HuH-7.5 (cell line): ENCODE results near the gene EXT2.

Experiments
- DNase-seq: peaks from one replicate; pipeline ENCODE4 v3.0.0; 2011; ENCODE audit warnings: low spot score

Gene EXT2

DNA sequence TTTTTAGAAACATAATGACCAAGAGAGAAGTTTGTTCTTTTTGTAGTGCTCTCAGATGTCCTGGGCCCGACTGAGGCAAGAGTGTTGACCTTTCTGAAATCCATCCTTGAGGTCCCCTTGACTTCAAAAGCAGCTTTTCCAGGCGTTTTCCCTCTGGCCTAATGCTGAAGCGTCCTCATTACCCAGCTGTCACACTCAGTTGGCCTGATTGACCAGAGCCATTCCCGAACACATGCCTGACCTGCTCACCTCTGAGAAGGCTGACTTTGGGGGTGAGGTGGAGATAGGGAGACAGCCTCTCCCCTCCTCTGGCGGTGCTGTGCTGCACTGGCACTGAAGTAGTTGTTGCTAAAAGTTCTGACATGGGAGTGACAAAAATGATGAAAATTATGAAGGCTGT lies 147.6 kb downstream of the EXT2 start:
- no peak for DNase-seq

DNA sequence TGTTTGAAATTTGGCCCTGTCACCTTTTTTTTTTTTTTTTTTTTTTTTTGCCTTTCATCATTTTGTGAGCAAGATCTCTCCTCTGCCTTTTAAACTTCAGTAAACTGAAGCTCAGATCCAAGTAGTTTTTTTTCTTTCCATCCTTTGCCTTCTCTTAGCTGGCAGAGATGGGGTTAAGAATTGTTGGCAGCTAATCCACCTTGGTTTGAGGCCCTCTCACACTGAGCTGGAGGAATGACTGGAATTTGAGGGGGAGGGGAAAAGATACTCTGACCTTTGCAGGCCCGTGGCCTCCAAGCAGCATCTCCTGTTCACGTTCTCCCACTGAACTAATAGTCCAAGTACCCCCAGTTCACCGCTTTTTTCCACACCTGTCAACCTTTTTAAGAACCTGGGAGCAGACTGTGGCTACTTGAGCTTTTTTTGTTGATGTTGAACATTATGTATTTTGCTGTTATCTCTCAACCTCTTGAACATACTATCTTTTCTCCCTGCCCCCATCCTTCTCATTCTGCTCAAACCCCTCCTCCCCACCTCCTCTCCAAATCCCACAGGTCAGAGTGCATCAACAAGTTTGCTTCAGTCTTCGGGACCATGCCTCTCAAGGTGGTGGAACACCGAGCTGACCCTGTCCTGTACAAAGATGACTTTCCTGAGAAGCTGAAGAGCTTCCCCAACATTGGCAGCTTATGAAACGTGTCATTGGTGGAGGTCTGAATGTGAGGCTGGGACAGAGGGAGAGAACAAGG lies 148.3 kb downstream of the EXT2 start:
- no peak for DNase-seq

DNA sequence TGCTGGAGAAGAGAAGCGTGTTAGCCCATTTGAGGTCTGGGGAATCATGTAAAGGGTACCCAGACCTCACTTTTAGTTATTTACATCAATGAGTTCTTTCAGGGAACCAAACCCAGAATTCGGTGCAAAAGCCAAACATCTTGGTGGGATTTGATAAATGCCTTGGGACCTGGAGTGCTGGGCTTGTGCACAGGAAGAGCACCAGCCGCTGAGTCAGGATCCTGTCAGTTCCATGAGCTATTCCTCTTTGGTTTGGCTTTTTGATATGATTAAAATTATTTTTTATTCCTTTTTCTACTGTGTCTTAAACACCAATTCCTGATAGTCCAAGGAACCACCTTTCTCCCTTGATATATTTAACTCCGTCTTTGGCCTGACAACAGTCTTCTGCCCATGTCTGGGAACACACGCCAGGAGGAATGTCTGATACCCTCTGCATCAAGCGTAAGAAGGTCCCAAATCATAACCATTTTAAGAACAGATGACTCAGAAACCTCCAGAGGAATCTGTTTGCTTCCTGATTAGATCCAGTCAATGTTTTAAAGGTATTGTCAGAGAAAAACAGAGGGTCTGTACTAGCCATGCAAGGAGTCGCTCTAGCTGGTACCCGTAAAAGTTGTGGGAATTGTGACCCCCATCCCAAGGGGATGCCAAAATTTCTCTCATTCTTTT lies 149.3 kb downstream of the EXT2 start:
- DNase-seq: no peak

- no peak for DNase-seq
Measured at GRCh38 chr11:44246726-44247125, 151.2 kb downstream of the EXT2 start.

DNA sequence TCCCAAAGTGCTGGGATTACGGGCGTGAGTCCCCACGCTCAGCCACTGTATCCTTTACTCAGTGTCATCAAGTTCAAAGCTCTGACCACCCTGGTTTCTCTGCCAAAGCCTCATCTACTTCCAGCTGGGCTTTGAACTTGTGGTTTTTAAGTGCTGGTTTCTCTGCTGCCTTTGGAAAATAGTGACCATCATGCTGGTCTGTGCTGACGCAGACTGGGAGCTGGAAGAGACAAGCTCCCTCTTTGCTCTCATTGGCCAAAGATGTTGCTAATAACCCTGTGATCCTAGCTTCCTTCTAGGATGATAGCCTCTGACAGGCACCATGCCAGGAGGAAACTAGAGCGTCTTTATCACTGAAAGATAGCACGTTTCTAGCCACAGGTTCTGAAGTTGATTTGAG lies 152.0 kb downstream of the EXT2 start:
- DNase-seq: no peak

DNA sequence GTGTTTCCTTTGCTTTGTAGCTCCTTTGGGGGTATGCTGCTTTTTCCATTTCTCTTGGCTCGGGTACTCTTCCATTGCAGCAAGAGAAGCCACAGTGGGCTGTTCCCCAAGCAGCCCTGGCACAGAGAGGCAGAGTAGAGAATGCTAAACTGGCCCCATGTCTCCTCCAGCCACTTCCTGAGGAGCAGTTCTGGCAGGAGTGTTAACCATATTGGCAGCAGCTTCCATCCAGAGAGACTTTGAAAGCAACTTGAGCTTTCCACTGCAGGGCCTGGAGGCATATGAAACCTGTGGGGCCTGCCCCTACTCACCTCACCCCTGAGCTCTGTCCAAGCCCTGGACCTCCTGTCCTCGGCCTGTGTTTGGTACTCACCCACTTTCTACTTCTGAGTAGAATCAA lies 152.6 kb downstream of the EXT2 start:
- DNase-seq: no peak

GRCh38 chr11:44250421-44250820 lies 154.9 kb downstream of the EXT2 start:
- DNase-seq: no peak

- DNase-seq: no peak
Measured at GRCh38 chr11:44252999-44253602, 157.6 kb downstream of the EXT2 start.

DNA sequence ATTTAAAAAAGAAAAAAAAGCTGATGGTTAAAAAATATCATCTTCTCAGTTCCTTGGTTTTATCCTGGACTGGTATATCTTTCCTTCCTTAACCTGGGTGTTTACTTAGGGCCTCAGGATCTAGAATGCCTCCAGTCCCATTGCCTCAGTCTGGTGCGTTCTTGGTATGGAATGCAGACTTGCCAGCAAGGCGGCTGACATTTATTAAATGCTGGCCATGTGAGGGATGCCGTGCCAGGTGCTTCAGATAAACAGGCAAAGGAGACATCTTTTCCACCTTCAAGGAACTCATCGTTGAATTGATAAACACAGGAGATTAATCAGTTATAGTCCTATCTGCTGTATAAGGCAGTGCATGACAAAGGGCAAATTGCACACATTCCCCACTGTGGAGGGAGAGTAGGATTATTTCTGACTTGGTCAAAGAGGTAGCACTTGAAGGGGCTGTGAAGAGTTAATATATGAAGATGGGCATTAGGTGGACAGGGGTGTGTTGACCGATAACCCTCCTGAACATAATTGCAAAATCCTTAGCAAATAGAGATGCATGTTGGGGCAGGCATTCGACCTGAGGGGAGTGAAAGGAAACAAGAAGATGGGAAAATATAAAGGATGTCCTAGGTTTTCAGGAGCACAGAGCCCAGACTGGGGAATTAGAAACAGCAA lies 160.1 kb downstream of the EXT2 start:
- DNase-seq: no peak

GRCh38 chr11:44256673-44257291 lies 161.3 kb downstream of the EXT2 start:
- DNase-seq: no peak

- DNase-seq: no peak
Measured at GRCh38 chr11:44257338-44258189, 162.1 kb downstream of the EXT2 start.

DNA sequence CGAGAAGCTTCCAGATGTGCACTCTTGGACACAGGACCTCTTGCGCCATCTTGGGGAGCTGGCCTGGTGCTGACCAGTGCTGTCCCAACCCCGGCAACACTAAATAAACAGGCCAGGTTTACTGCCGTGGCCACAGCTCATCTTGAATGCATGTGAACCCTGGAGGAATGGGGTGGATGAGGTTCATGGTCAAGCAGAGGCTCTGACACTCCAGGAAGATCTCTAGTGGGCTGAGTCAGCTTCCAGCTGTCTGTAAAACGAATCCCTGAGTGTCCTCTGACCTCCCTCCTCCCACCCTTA lies 162.7 kb downstream of the EXT2 start:
- no peak for DNase-seq

- DNase-seq: no peak
Measured at GRCh38 chr11:44258839-44259420, 163.5 kb downstream of the EXT2 start.

DNA sequence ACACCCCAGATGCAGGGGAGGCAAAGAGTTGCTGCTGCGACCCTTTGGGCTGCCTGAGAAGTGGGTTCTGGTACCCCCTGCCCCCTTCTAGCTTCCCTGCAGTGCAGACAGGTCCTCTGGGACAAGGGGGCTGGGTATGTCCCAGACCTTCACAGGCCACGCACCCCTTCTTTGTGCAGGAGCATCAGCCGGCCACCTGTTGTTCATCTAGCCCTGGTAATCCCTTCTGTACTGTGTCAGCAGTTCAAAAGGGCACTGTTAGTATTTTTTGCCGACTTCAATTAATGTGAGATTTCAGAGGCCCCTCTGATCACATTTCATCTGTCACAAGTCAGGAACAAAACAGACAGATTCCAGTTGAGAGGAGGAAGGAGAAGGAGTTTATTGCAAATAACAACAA lies 164.6 kb downstream of the EXT2 start:
- DNase-seq: no peak

GRCh38 chr11:44261800-44262591 lies 166.5 kb downstream of the EXT2 start:
- no peak for DNase-seq

DNA sequence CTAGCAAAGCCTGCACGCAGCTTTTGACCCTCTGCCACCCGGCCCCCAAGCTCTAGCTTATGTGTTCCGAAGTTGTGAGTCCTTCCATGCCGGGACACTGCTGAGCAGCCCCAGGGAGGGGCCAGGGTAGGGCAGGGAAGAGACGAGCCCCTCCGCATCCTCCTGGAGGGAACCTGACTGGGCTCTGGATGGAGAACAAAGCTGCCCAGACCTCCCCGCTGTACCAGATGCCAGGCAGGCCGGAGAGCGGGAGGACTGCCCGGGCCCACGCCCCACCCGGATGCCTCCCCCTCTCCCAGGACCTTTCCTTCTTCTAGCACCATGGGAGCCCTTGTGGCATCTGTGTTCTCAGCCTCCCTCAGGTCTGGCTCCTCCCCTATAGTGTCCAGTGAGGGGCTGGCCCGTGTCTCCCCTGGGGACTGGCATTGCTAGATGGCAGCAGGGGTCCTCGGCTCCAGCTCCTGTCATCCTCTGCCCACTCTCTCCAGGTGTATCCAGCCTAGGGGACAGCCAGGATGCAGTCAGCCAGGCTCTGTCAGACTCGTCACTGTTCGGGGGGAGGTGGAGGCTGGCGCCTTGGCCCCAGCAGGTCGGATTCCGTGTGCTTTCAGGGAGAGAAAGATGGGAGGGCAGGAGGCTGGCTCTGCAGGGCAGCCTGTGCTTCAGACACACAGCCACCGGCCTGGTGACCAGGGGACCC lies 168.4 kb downstream of the EXT2 start:
- no peak for DNase-seq

DNA sequence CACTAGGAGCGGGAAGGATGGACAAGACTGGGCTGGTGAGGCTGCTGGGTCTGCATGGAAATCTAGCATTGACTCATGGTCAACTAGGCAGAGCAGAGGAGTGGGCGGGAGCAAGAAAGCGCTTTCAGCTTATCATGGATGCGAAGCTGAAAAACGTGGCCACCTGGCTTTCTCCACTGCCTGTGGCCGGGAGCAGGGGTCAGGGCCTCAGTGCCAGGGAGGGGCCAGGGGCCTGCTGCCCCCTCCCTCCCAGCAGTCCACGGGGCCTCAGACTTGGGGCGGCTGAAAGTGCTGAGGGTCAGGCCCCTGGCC lies 168.9 kb downstream of the EXT2 start:
- no peak for DNase-seq

GRCh38 chr11:44264761-44265160 lies 169.3 kb downstream of the EXT2 start:
- no peak for DNase-seq

- no peak for DNase-seq
Measured at GRCh38 chr11:44266056-44266780, 170.7 kb downstream of the EXT2 start.
